ENCODE results near the gene RBM38.

DNA sequence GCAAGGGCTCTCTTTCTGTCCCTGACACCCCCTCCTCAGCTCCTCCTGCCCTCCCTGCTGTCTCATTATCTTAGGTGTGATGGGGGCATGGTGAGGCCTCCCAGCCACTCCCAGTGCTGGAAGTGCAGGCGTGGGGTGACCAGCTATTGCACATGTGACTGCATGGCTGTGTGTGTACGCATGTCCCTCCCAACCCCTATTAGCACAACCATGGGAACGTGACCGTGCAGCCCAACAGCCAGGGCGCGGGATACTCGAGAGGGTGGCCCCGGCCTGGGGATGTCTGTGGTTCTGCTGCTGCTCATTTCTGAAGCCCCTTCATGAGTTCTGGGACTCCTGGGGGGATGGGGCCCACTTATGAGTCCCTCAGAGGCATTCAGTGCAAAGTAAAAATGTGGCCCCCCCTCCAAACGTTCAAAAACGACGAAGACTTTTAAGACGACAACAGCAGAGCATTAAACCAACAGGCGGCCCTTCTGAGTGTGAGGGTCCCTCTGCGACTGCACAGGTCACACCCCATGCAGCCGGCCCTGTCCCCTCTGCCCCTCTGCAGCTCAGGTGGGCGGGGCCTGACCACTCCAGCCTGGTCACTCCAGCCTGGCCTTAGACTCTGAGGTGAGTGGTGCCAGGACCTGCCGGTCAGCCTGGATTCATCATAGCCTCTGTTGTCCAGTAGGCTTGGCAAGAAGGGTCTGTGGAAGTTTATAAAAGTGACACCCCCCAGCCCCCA is 51.1 kb downstream of the RBM38 start:
- TF ChIP-seq, protein P1, sequence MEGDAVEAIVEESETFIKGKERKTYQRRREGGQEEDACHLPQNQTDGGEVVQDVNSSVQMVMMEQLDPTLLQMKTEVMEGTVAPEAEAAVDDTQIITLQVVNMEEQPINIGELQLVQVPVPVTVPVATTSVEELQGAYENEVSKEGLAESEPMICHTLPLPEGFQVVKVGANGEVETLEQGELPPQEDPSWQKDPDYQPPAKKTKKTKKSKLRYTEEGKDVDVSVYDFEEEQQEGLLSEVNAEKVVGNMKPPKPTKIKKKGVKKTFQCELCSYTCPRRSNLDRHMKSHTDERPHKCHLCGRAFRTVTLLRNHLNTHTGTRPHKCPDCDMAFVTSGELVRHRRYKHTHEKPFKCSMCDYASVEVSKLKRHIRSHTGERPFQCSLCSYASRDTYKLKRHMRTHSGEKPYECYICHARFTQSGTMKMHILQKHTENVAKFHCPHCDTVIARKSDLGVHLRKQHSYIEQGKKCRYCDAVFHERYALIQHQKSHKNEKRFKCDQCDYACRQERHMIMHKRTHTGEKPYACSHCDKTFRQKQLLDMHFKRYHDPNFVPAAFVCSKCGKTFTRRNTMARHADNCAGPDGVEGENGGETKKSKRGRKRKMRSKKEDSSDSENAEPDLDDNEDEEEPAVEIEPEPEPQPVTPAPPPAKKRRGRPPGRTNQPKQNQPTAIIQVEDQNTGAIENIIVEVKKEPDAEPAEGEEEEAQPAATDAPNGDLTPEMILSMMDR (IDR thresholded peaks at IDR 0.05), result no peak
- TF ChIP-seq POLR2A (IDR thresholded peaks at IDR 0.05), result no peak
